Left hindlimb (tissue), 1 donor: ENCODE data around the gene RILP.

Experiments used
- DNase-seq: peaks from one replicate; pipeline ENCODE4 v3.0.0-alpha.2; 2018

Gene RILP

GRCh38 chr17:1647802-1648171, 1.9 kb downstream of the RILP start:
- DNase-seq: no peak

GRCh38 chr17:1646199-1646875, 3.3 kb downstream of the RILP start:
- DNase-seq: no peak

GRCh38 chr17:1645207-1646171, 4.2 kb downstream of the RILP start, which contains the start of gene SCARF1:
TSS of gene SCARF1 (minus strand) at chr17:1645732. CDS start at chr17:1645697, 35 bp downstream.
- peak; percentile 70 for DNase-seq

- peak; percentile 54 for DNase-seq
Measured at GRCh38 chr17:1644493-1645206, 5.0 kb downstream of the RILP start.

- no peak for DNase-seq
Measured at GRCh38 chr17:1643999-1644492, 5.6 kb downstream of the RILP start.

- DNase-seq: no peak
Measured at GRCh38 chr17:1643293-1643998, 6.2 kb downstream of the RILP start.

- no peak for DNase-seq
Measured at GRCh38 chr17:1641065-1641403, 8.6 kb downstream of the RILP start.

GRCh38 chr17:1640329-1641064, 9.2 kb downstream of the RILP start:
- DNase-seq: no peak

- DNase-seq: no peak
Measured at GRCh38 chr17:1639549-1640180, 10.0 kb downstream of the RILP start.

- no peak for DNase-seq
Measured at GRCh38 chr17:1638624-1639300, 10.9 kb downstream of the RILP start.

- DNase-seq: no peak
Measured at GRCh38 chr17:1638171-1638590, 11.5 kb downstream of the RILP start.

- no peak for DNase-seq
Measured at GRCh38 chr17:1636732-1637285, 12.9 kb downstream of the RILP start.

GRCh38 chr17:1635675-1636465, 13.8 kb downstream of the RILP start:
- no peak for DNase-seq

GRCh38 chr17:1634841-1635650, 14.6 kb downstream of the RILP start:
- DNase-seq: no peak

GRCh38 chr17:1630662-1631061, 19.0 kb downstream of the RILP start:
- DNase-seq: no peak

GRCh38 chr17:1629504-1630310, 20.0 kb downstream of the RILP start:
- DNase-seq: no peak

GRCh38 chr17:1628856-1629503, 20.7 kb downstream of the RILP start:
- DNase-seq: peak; percentile 95
